AG10803 (cell line): ENCODE data around the gene MESP1.

Experiments used
- DNase-seq: peaks from one replicate; pipeline ENCODE4 v3.0.0; 2010; ENCODE audit warnings: low read depth
- H3K4me3 ChIP-seq: 2 replicates; pipeline ENCODE4 v1.5.1; 2011; ENCODE audit warnings: mild to moderate bottlenecking, low read length, control low read depth
- TF ChIP-seq, protein P1 (sequence below): conservative IDR thresholded peaks from 2 replicates; pipeline ENCODE4 v1.5.1; 2011; ENCODE audit warnings: mild to moderate bottlenecking, low read length, control low read depth, inconsistent platforms

Gene MESP1

DNA sequence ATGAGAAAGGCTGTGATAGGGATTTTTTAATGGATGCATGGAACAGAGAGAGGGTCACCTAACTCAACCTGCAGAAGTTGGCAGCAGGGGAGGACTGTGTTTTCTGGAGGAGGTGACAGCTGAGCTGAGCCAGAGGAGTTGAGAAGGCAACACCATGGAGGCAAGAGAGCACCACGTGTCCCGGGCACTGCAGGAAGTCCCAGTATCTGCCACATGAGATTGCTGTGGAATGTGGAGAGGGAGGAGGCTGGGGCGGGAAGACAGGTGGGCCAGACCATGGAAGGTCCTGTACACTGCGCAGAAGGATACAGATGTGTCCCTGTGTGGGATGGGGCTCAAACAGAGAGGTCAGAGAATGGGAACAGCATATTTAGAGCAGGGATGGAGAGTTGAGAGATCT, 15.3 kb downstream of the MESP1 start:
- no peak overlapping the region for H3K4me3 ChIP-seq
- TF ChIP-seq, protein P1, sequence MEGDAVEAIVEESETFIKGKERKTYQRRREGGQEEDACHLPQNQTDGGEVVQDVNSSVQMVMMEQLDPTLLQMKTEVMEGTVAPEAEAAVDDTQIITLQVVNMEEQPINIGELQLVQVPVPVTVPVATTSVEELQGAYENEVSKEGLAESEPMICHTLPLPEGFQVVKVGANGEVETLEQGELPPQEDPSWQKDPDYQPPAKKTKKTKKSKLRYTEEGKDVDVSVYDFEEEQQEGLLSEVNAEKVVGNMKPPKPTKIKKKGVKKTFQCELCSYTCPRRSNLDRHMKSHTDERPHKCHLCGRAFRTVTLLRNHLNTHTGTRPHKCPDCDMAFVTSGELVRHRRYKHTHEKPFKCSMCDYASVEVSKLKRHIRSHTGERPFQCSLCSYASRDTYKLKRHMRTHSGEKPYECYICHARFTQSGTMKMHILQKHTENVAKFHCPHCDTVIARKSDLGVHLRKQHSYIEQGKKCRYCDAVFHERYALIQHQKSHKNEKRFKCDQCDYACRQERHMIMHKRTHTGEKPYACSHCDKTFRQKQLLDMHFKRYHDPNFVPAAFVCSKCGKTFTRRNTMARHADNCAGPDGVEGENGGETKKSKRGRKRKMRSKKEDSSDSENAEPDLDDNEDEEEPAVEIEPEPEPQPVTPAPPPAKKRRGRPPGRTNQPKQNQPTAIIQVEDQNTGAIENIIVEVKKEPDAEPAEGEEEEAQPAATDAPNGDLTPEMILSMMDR = no peak
- DNase-seq = no peak

DNA sequence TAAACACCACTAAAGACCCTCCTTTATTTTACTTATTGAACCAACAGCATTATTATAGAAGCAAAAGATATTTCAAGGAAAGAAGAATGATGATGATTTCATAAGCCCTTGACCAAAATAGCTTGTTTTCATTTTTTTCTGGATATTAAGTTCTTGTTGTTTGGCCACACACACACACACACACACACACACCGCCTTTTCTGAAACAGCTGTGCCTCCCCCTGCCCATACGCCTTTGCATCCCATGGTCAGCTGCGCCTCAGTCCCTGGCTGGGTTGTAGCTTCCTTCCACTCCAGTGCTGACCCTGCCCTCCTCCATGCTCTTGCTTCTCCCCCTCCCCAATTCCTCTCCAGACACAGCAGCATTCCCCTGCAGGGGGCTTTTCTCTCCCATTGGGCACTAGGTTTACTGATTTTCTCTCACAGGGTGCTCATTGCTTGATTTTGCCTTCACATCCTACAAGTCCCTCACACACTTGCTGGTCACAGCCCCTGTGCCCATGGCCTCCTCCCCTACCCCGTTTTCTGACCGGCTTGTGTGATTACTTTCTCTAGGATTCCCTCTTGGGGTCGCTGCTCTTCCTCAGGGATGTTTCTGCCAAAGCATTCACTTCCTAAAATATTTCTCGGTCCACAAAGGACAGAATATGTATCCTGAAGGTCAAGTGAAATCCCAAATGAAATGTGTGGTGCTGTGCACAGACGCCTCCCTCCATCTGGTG, 18.4 kb downstream of the MESP1 start:
- H3K4me3 ChIP-seq = no peak overlapping the region
- TF ChIP-seq, protein P1 = no peak
- peak; percentile 7 for DNase-seq

DNA sequence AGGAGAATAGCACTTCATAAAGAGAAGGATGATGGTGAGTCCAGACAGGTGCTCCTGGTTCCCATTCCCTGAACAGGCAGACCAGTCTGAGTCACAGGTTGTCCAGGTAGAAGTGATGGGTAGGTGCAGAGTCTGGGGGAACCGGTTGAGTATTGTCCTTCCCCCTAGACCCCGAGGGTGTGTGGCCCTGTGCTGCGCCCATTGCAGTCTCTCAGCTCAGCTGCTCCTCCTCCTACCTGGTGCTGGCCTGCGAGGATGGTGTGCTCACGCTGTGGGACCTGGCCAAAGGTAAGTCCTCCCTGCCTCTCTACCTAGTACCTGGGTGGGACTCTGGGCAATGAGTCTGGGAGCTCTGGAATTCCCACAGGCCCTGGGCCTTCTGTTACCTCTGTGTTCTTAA, 19.8 kb downstream of the MESP1 start:
- H3K4me3 ChIP-seq = no peak overlapping the region
- TF ChIP-seq, protein P1 = no peak
- DNase-seq = no peak

DNA sequence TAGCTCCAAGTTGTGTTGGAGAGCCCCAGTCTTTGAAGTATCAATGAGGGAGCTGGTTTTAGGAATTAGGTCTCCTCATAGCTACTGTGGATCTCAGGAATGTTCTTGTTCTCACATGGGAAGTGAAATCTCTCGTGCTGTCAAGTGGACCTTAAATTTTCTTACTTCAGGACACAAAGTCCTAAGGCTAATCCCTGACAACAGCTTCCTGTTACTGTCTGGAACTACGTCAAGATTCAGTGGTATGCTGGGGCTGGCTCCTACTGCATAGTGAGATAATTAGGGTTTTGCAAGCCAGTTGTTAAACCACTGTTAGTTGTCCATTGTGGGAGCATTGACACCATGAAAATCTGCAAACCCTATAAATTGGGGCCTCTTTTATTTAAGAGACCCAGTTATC, 22.8 kb downstream of the MESP1 start:
- DNase-seq = peak; percentile 69

DNA sequence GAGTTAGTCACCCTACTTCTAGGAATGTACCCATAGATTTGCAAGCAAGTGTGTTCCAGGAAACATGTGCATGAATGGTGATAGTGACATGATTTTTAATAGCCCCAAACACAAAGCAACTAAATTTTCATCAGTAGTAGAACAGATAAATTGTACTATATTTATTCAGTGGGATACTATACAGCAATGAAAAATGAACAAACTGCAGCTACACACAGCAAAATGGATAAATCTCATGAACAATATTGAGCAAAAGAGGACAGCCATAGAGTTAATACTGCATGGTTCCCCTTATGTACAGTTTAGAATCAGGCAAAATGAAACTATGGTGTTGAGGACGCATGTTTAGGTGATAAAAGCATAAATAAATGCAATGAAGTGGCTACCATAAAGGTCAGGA, 26.0 kb downstream of the MESP1 start:
- no peak overlapping the region for H3K4me3 ChIP-seq
- TF ChIP-seq, protein P1 = no peak
- DNase-seq = no peak

More for the DNA sequence above, 22.8 kb downstream of the MESP1 start:
- TF ChIP-seq, protein P1 = no peak
- H3K4me3 ChIP-seq = no peak overlapping the region

DNA sequence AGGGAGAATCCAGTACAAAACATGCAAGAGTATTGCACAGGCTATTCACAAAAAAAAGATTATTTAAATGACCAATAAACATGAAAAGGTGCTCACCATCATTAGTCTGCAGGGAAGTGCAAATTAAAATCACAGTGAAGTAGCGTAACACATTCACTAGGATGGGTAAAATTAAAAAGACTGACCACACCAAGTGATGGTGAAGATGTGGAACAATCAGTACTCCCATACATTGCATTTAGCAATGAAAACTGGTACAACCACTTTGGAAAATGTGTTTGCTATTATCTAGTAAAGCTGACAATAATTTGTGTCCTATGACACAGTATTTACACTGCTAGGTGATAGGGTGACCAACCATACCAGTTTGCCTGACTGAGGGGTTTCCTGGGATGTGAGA, 26.4 kb downstream of the MESP1 start:
- TF ChIP-seq, protein P1 = no peak
- H3K4me3 ChIP-seq = no peak overlapping the region
- no peak for DNase-seq

DNA sequence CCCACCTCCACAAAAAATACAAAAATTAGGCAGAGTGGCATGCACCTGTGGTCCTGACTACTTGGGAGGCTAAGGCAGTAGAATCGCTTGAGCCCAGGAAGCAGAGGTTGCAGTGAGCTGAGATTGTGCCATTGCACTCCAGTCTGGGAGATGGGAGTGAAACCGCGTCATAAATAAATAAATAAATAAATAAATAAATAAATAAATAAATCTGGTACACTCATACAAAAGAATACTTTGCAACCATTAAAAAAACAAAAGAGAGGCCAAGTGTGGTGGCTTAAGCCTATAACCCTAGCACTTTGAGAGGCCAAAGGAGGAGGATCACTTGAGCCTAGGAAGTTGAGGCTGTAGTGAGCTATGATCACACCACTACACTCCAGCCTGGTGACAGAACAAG, 28.0 kb downstream of the MESP1 start:
- no peak for DNase-seq
- no peak overlapping the region for H3K4me3 ChIP-seq
- TF ChIP-seq, protein P1 = no peak
